HL-60 (cell line): Measurements from ENCODE around the gene MRM2.

Experiments
- GABPA ChIP-seq: IDR thresholded peaks from 2 replicates; pipeline ENCODE4 v1.6.1; 2012; ENCODE audit warnings: low read depth
- POLR2AphosphoS5 ChIP-seq: IDR thresholded peaks from 2 replicates; pipeline ENCODE4 v1.6.1; 2012; ENCODE audit warnings: low read depth
- SPI1 ChIP-seq: IDR thresholded peaks from 2 replicates; pipeline ENCODE4 v1.6.1; 2012; ENCODE audit warnings: low read depth, mild to moderate bottlenecking, borderline replicate concordance
- TF ChIP-seq, protein P1 (sequence below): IDR thresholded peaks from one replicate; pipeline ENCODE4 v1.5.1; 2011; ENCODE audit warnings: low read length, control low read depth, inconsistent platforms; ENCODE audit not compliant: insufficient read depth
- TF ChIP-seq, protein P2 (sequence below): IDR thresholded peaks from 2 replicates; pipeline ENCODE4 v1.6.1; 2012; ENCODE audit warnings: low read depth; ENCODE audit not compliant: insufficient replicate concordance

DNA sequence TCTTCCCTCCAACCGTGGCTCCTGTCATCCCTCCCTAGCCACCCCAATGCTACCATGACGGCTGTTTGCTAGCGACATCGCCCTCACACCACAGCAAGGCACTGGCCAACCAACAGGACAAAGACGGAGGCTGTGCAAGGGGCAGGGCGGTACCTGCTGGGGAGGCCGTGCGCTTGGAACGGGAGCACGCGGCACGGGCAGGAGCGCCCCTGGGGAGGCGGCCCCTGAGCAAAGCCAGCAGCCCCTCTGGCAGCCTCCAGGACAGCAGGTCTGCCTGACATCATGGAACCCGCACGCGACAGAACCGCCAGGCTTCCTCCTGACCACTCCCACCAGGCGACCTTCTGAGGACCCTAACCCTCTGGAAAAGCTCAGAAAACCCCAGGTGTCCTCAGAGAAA lies 22.0 kb downstream of the MRM2 start:
- TF ChIP-seq, protein P1, sequence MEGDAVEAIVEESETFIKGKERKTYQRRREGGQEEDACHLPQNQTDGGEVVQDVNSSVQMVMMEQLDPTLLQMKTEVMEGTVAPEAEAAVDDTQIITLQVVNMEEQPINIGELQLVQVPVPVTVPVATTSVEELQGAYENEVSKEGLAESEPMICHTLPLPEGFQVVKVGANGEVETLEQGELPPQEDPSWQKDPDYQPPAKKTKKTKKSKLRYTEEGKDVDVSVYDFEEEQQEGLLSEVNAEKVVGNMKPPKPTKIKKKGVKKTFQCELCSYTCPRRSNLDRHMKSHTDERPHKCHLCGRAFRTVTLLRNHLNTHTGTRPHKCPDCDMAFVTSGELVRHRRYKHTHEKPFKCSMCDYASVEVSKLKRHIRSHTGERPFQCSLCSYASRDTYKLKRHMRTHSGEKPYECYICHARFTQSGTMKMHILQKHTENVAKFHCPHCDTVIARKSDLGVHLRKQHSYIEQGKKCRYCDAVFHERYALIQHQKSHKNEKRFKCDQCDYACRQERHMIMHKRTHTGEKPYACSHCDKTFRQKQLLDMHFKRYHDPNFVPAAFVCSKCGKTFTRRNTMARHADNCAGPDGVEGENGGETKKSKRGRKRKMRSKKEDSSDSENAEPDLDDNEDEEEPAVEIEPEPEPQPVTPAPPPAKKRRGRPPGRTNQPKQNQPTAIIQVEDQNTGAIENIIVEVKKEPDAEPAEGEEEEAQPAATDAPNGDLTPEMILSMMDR = no peak
- TF ChIP-seq POLR2AphosphoS5 (no peak), GABPA (no peak), SPI1 (no peak)
- TF ChIP-seq, protein P2, sequence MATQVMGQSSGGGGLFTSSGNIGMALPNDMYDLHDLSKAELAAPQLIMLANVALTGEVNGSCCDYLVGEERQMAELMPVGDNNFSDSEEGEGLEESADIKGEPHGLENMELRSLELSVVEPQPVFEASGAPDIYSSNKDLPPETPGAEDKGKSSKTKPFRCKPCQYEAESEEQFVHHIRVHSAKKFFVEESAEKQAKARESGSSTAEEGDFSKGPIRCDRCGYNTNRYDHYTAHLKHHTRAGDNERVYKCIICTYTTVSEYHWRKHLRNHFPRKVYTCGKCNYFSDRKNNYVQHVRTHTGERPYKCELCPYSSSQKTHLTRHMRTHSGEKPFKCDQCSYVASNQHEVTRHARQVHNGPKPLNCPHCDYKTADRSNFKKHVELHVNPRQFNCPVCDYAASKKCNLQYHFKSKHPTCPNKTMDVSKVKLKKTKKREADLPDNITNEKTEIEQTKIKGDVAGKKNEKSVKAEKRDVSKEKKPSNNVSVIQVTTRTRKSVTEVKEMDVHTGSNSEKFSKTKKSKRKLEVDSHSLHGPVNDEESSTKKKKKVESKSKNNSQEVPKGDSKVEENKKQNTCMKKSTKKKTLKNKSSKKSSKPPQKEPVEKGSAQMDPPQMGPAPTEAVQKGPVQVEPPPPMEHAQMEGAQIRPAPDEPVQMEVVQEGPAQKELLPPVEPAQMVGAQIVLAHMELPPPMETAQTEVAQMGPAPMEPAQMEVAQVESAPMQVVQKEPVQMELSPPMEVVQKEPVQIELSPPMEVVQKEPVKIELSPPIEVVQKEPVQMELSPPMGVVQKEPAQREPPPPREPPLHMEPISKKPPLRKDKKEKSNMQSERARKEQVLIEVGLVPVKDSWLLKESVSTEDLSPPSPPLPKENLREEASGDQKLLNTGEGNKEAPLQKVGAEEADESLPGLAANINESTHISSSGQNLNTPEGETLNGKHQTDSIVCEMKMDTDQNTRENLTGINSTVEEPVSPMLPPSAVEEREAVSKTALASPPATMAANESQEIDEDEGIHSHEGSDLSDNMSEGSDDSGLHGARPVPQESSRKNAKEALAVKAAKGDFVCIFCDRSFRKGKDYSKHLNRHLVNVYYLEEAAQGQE = no peak
